Neural cell (in vitro differentiated cells): Measurements from ENCODE around the gene B3GALT5. TPM values are rescaled to one million over a fixed set of nuclear protein-coding genes. Genes with fewer than 3 reads are reported as not detected.

ENCODE experiments used
- H2AFZ ChIP-seq: fragments of 200-600, 300-800 bp; sonication (generic), shearing (Covaris generic); 2 replicates; pipeline ENCODE4 v1.6.0; 2014; ENCODE audit warnings: low read depth, mild to moderate bottlenecking, antibody characterized with exemption, low read length, moderate library complexity
- H3F3A ChIP-seq: fragments of 200-600 bp; shearing (Covaris generic); 2 replicates; pipeline ENCODE4 v1.6.1; 2016; ENCODE audit warnings: mild to moderate bottlenecking, moderate library complexity, mixed read lengths, antibody characterized with exemption, low read length; ENCODE audit not compliant: insufficient read depth, poor library complexity, severe bottlenecking
- H3K27ac ChIP-seq: fragments of 200-600, 300-800 bp; sonication (generic), shearing (Covaris generic); 2 replicates; pipeline ENCODE4 v1.5.1; 2014; ENCODE audit warnings: mild to moderate bottlenecking, low read length, moderate library complexity
- H3K27me3 ChIP-seq: fragments of 300-800, 200-600 bp; sonication (generic), shearing (Covaris generic); 2 replicates; pipeline ENCODE4 v1.6.0; 2014; ENCODE audit warnings: mild to moderate bottlenecking, low read depth, low read length, moderate library complexity; ENCODE audit not compliant: insufficient read depth
- H3K36me3 ChIP-seq: fragments of 300-800, 200-600 bp; sonication (generic), shearing (Covaris generic); 2 replicates; pipeline ENCODE4 v1.5.1; 2014; ENCODE audit warnings: mild to moderate bottlenecking, antibody characterized with exemption, low read length, moderate library complexity; ENCODE audit not compliant: insufficient read depth
- H3K4me2 ChIP-seq: fragments of 300-800, 200-600 bp; sonication (generic), shearing (Covaris generic); 2 replicates; pipeline ENCODE4 v1.6.0; 2014; ENCODE audit warnings: mild to moderate bottlenecking, low read length
- H3K4me3 ChIP-seq: fragments of 300-800, 200-600 bp; sonication (generic), shearing (Covaris generic); 2 replicates; pipeline ENCODE4 v1.5.1; 2014; ENCODE audit warnings: mild to moderate bottlenecking, low read length, moderate library complexity
- H3K79me2 ChIP-seq: fragments of 200-600 bp; shearing (Covaris generic); replicated peaks from 2 replicates; pipeline ENCODE4 v1.6.0; 2014; ENCODE audit warnings: mild to moderate bottlenecking, low read length, moderate library complexity; ENCODE audit not compliant: insufficient read depth
- H3K9ac ChIP-seq: fragments of 300-800, 200-600 bp; sonication (generic), shearing (Covaris generic); 2 replicates; pipeline ENCODE4 v1.6.1; 2016; ENCODE audit warnings: mild to moderate bottlenecking, low read length, mixed read lengths
- H3K9me2 ChIP-seq: fragments of 200-600 bp; shearing (Covaris generic); 2 replicates; pipeline ENCODE4 v1.6.1; 2016; ENCODE audit warnings: mild to moderate bottlenecking, low read length, mixed read lengths; ENCODE audit not compliant: insufficient read depth
- H3K9me3 ChIP-seq: fragments of 200-600, 300-800 bp; sonication (generic), shearing (Covaris generic); 2 replicates; pipeline ENCODE4 v1.6.1; 2016; ENCODE audit warnings: mild to moderate bottlenecking, mixed run types, low read length, moderate library complexity, mixed read lengths
- H4K20me1 ChIP-seq: fragments of 200-600 bp; shearing (Covaris generic); 2 replicates; pipeline ENCODE4 v1.6.1; 2016; ENCODE audit warnings: mild to moderate bottlenecking, mixed run types; ENCODE audit not compliant: insufficient read depth
- EP300 ChIP-seq: fragments of 450-650 bp; conservative IDR thresholded peaks from 2 replicates; pipeline ENCODE4 v1.6.1; 2014; ENCODE audit warnings: antibody characterized with exemption, mild to moderate bottlenecking, moderate library complexity; ENCODE audit not compliant: poor library complexity, severe bottlenecking
- EZH2 ChIP-seq: fragments of 200-600, 300-800 bp; shearing (Covaris generic), sonication (generic); IDR thresholded peaks from 2 replicates; pipeline ENCODE4 v1.6.1; 2014; ENCODE audit warnings: antibody characterized with exemption, low read length, borderline replicate concordance, mild to moderate bottlenecking; ENCODE audit not compliant: insufficient read depth, poor library complexity, severe bottlenecking
- MXI1 ChIP-seq: fragments of 450-650 bp; conservative IDR thresholded peaks from 2 replicates; pipeline ENCODE4 v1.6.1; 2014; ENCODE audit warnings: antibody characterized with exemption, mild to moderate bottlenecking; ENCODE audit not compliant: poor library complexity, severe bottlenecking
- POLR2AphosphoS5 ChIP-seq: IDR thresholded peaks from 2 replicates; pipeline ENCODE4 v1.6.1; 2012
- RAD21 ChIP-seq: fragments of 450-650 bp; conservative IDR thresholded peaks from 2 replicates; pipeline ENCODE4 v1.6.1; 2014; ENCODE audit warnings: antibody characterized with exemption, mild to moderate bottlenecking, moderate library complexity
- SMC3 ChIP-seq: fragments of 450-650 bp; conservative IDR thresholded peaks from 2 replicates; pipeline ENCODE4 v1.6.1; 2014; ENCODE audit warnings: antibody characterized with exemption, mild to moderate bottlenecking, moderate library complexity; ENCODE audit not compliant: poor library complexity
- TAF1 ChIP-seq: IDR thresholded peaks from 2 replicates; pipeline ENCODE4 v1.6.1; 2012; ENCODE audit warnings: low read depth
- polyA plus RNA-seq: library from polyadenylated mRNA; depleted of rRNA; stranded (reverse); fragments of >200 nt; gene quantifications from 2 replicates; pipeline ENCODE4 v1.2.3, GENCODE V29; 2014
- TF ChIP-seq, protein P1 (sequence below): fragments of 450-650 bp; IDR thresholded peaks from 2 replicates; pipeline ENCODE4 v1.5.1; 2014; ENCODE audit warnings: antibody characterized with exemption, mild to moderate bottlenecking, moderate library complexity; ENCODE audit not compliant: poor library complexity, severe bottlenecking
- TF ChIP-seq, protein P2 (sequence below): IDR thresholded peaks from 2 replicates; pipeline ENCODE4 v1.6.1; 2012; ENCODE audit warnings: borderline replicate concordance

B3GALT5 gene
- polyA plus RNA-seq, 1 donor from 2014 or later: 0.50 TPM

- H3K27ac ChIP-seq: no peak overlapping the region
- H3K27me3 ChIP-seq: no peaks in the 10 kb centered on the region
- H3K79me2 ChIP-seq: no peaks in the 10 kb centered on the region
- no peak overlapping the region for H3K4me2 ChIP-seq
- no peaks in the 10 kb centered on the region for H4K20me1 ChIP-seq
- H3K9me3 ChIP-seq: no peaks in the 10 kb centered on the region
- no peaks in the 10 kb centered on the region for H3F3A ChIP-seq
- TF ChIP-seq EP300: no peak
- TF ChIP-seq TAF1: no peak
- TF ChIP-seq, protein P1, sequence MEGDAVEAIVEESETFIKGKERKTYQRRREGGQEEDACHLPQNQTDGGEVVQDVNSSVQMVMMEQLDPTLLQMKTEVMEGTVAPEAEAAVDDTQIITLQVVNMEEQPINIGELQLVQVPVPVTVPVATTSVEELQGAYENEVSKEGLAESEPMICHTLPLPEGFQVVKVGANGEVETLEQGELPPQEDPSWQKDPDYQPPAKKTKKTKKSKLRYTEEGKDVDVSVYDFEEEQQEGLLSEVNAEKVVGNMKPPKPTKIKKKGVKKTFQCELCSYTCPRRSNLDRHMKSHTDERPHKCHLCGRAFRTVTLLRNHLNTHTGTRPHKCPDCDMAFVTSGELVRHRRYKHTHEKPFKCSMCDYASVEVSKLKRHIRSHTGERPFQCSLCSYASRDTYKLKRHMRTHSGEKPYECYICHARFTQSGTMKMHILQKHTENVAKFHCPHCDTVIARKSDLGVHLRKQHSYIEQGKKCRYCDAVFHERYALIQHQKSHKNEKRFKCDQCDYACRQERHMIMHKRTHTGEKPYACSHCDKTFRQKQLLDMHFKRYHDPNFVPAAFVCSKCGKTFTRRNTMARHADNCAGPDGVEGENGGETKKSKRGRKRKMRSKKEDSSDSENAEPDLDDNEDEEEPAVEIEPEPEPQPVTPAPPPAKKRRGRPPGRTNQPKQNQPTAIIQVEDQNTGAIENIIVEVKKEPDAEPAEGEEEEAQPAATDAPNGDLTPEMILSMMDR: no peak
- TF ChIP-seq MXI1: no peak
- TF ChIP-seq EZH2: no peak
- TF ChIP-seq, protein P2, sequence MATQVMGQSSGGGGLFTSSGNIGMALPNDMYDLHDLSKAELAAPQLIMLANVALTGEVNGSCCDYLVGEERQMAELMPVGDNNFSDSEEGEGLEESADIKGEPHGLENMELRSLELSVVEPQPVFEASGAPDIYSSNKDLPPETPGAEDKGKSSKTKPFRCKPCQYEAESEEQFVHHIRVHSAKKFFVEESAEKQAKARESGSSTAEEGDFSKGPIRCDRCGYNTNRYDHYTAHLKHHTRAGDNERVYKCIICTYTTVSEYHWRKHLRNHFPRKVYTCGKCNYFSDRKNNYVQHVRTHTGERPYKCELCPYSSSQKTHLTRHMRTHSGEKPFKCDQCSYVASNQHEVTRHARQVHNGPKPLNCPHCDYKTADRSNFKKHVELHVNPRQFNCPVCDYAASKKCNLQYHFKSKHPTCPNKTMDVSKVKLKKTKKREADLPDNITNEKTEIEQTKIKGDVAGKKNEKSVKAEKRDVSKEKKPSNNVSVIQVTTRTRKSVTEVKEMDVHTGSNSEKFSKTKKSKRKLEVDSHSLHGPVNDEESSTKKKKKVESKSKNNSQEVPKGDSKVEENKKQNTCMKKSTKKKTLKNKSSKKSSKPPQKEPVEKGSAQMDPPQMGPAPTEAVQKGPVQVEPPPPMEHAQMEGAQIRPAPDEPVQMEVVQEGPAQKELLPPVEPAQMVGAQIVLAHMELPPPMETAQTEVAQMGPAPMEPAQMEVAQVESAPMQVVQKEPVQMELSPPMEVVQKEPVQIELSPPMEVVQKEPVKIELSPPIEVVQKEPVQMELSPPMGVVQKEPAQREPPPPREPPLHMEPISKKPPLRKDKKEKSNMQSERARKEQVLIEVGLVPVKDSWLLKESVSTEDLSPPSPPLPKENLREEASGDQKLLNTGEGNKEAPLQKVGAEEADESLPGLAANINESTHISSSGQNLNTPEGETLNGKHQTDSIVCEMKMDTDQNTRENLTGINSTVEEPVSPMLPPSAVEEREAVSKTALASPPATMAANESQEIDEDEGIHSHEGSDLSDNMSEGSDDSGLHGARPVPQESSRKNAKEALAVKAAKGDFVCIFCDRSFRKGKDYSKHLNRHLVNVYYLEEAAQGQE: no peak
- no peak for TF ChIP-seq RAD21
- TF ChIP-seq POLR2AphosphoS5: no peak
- no peak for TF ChIP-seq SMC3
- H3K9me2 ChIP-seq: no peaks in the 10 kb centered on the region
- no peaks in the 10 kb centered on the region for H3K36me3 ChIP-seq
- H3K4me3 ChIP-seq: no peak overlapping the region
- H3K9ac ChIP-seq: no peak overlapping the region
- H2AFZ ChIP-seq: no peak overlapping the region
Observed at GRCh38 chr21:39602793-39603192, 9.9 kb upstream of the B3GALT5 start.

GRCh38 chr21:39604951-39605350, 7.8 kb upstream of the B3GALT5 start:
- H3K27ac ChIP-seq: no peak overlapping the region
- no peaks in the 10 kb centered on the region for H3K36me3 ChIP-seq
- no peaks in the 10 kb centered on the region for H3K9me3 ChIP-seq
- H3K9me2 ChIP-seq: no peaks in the 10 kb centered on the region
- H3K79me2 ChIP-seq: no peaks in the 10 kb centered on the region
- no peak overlapping the region for H2AFZ ChIP-seq
- H3K4me3 ChIP-seq: no peak overlapping the region
- no peak overlapping the region for H3K9ac ChIP-seq
- H4K20me1 ChIP-seq: no peaks in the 10 kb centered on the region
- H3K4me2 ChIP-seq: no peak overlapping the region
- no peaks in the 10 kb centered on the region for H3K27me3 ChIP-seq
- no peak for TF ChIP-seq TAF1
- TF ChIP-seq POLR2AphosphoS5: no peak
- TF ChIP-seq, protein P2: no peak
- TF ChIP-seq RAD21: no peak
- TF ChIP-seq EP300: no peak
- no peak for TF ChIP-seq SMC3
- TF ChIP-seq EZH2: no peak
- no peak for TF ChIP-seq MXI1
- TF ChIP-seq, protein P1: no peak
- no peaks in the 10 kb centered on the region for H3F3A ChIP-seq
